Motor neuron (in vitro differentiated cells): ENCODE results near the gene BOC. TPM values are rescaled to one million over a fixed set of nuclear protein-coding genes. Genes with fewer than 3 reads are reported as not detected.
A peak's percentile ranks its signal among the peaks of the same experiment; 100 is the strongest.

ENCODE experiments used
- ATAC-seq, 8 experiments: fragments of 200-7000 bp; cut with Tn5 transposase; replicated peaks in 6 of 8; 2 replicates each; pipeline ENCODE4 v1.8.0; 2021; ENCODE audit warnings: mild to moderate bottlenecking in 8 of 8, moderate library complexity in 8 of 8
- H3K27ac ChIP-seq, 2 donors: fragments of 250-450 bp; sonication (Bioruptor Pico); 2 replicates each; pipeline ENCODE4 v1.9.0; 2021; ENCODE audit warnings: antibody characterized with exemption in 2 of 2, mild to moderate bottlenecking in 2 of 2, moderate library complexity in 1 of 2
- H3K4me1 ChIP-seq, 2 donors: fragments of 250-450 bp; sonication (Bioruptor Pico); replicated peaks in 1 of 2; 2 replicates each; pipeline ENCODE4 v1.6.1; 2021; ENCODE audit warnings: antibody characterized with exemption in 2 of 2, mild to moderate bottlenecking in 2 of 2, moderate library complexity in 1 of 2
- H3K4me3 ChIP-seq, 5 donors: fragments of 250-450 bp; sonication (Bioruptor Pico); 2 replicates each; pipeline ENCODE4 v1.9.0; 2021; ENCODE audit warnings: antibody characterized with exemption in 5 of 5, mild to moderate bottlenecking in 5 of 5, moderate library complexity in 4 of 5
- WGBS, 10 experiments: fragments of 450-650 bp; shearing (Covaris generic); methylation state at CpG; one replicate each; pipeline ENCODE4 v1.0.0; 2022; 5-methylcytosine and 5-hydroxymethylcytosine counted together
- in situ Hi-C, 9 experiments: fragments of 400-800 bp; cut with MboI; loops; one replicate each; pipeline ENCODE4 v1.15.0; 2021; ENCODE audit warnings: low sequenced_read_pairs in 9 of 9, low pct_unique_long_range_greater_than_20kb in 2 of 9; ENCODE audit not compliant: unreplicated experiment in 9 of 9
- total RNA-seq, 8 experiments: library from RNA; unstranded; fragments of 300-600 nt; gene quantifications; 2 replicates each; pipeline versions ENCODE4 v1.2.3 to v1.2.4, GENCODE V29; 2022

The BOC gene
- total RNA-seq, 8 experiments from 2014 or later: 3.5 to 36.1 (median 12.2) TPM

DNA sequence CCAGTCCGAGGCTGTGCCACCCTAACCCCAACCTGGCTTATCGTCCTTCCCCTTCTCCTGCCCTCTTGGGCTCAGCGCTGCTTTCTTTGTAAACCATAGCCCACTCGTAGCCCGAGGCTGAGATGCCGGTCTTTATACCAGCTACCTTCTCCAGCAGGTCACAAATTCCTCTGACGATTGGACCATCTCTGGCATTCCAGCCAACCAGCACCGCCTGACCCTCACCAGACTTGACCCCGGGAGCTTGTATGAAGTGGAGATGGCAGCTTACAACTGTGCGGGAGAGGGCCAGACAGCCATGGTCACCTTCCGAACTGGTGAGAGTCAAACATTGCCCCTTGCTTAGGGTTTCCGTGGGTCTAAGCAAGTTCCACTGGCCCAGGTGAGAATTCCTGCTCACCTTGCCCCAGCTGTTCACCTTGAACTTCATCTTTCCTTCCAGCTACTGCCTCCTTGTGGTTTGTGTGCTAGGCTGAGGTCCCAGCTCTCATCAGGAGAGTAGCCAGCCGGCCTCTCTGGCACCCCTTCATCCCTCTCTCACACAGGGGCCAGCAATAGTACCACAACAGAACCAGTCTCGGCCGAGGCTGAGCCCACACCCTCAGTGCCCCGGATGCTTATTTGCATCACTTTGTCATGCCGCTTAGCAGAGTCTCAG, 66.7 kb downstream of the BOC start:
- no peak for ATAC-seq
- Histone ChIP-seq H3K4me1 (peaks cover 20 to 28% of the 10 kb centered on the region in 2 donors), H3K4me3 (no peak overlapping the region), H3K27ac (no peak overlapping the region)
- 83 to 100% (median 95%) methylated on average over 1 to 10 of the region's 17 CpGs; no CpG with 5 or more reads in 1 of the 10 experiments for WGBS, 10 experiments
- in situ Hi-C loops: loop anchor here in 4 of 9 experiments (25.0 kb wide), 3 partner anchors 141 to 641 kb away; partner anchors contain the start of gene CCDC80 (in 1 of the 4)

DNA sequence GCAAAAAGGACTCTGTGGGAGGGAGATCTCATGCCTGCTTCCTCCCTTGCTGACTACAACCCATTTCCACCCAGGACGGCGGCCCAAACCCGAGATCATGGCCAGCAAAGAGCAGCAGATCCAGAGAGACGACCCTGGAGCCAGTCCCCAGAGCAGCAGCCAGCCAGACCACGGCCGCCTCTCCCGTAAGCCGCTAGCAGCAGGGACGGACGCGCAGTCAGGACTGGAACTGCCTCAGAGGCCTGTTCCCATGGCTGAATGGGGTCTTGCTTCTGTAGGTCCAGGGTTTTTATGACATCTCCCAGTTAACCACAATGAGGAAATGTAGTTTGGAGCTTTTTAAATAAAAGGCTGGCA, 67.2 kb downstream of the BOC start:
- in situ Hi-C loops: loop anchor here in 4 of 9 experiments (25.0 kb wide), 3 partner anchors 141 to 641 kb away; partner anchors contain the start of gene CCDC80 (in 1 of the 4)
- ATAC-seq: no peak
- no peak overlapping the region for H3K4me3 ChIP-seq
- H3K4me1 ChIP-seq: peaks cover 20 to 28% of the 10 kb centered on the region in 2 donors
- 88 to 100% (median 92%) methylated on average over 2 to 4 of the region's 11 CpGs; no CpG with 5 or more reads in 7 of the 10 experiments for WGBS, 10 experiments
- H3K27ac ChIP-seq: no peak overlapping the region

DNA sequence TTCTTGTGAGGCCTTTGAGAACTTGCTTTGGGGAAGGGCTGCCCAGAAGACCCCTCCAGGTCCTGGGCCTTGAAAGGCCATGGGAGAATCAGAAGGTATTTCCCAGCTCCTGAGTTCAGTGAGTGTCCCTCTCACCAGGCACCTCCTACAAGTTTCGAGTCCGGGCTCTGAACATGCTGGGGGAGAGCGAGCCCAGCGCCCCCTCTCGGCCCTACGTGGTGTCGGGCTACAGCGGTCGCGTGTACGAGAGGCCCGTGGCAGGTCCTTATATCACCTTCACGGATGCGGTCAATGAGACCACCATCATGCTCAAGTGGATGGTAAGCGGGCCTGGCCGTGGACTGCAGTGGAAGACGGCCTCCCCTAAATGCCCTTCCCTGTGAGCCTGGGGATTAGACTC, 68.3 kb downstream of the BOC start:
- Histone ChIP-seq H3K4me3 (no peak overlapping the region), H3K27ac (no peak overlapping the region), H3K4me1 (peaks cover 20 to 24% of the 10 kb centered on the region in 2 donors)
- 91 to 100% (median 96%) methylated on average over 2 to 8 of the region's 17 CpGs; no CpG with 5 or more reads in 6 of the 10 experiments for WGBS, 10 experiments
- no peak for ATAC-seq
- in situ Hi-C loops: loop anchor here in 8 of 9 experiments (10.0 to 25.0 kb wide), 4 partner anchors 142 to 642 kb away; partner anchors contain the start of gene CCDC80 (in 1 of the 8)

DNA sequence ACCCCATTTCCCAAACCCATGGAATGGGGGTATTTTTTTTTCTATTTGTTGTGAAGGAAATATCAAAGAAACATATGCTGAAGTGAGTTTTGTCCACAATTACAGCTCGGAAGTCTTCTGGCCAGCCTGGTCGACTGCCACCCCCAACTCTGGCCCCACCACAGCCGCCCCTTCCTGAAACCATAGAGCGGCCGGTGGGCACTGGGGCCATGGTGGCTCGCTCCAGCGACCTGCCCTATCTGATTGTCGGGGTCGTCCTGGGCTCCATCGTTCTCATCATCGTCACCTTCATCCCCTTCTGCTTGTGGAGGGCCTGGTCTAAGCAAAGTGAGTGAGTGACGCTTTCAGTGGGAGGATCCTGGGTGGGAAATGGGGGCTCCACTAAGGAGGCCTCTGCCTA, 71.9 kb downstream of the BOC start:
- WGBS, 10 experiments: 80 to 100% (median 95%) methylated on average over 1 to 8 of the region's 12 CpGs; no CpG with 5 or more reads in 5 of the 10 experiments
- Histone ChIP-seq H3K4me3 (no peak overlapping the region), H3K4me1 (peaks cover 0 to 2% of the 10 kb centered on the region in 2 donors), H3K27ac (no peak overlapping the region)
- in situ Hi-C loops: loop anchor here in 8 of 9 experiments (10.0 to 25.0 kb wide), 4 partner anchors 146 to 646 kb away; partner anchors contain the start of gene CCDC80 (in 1 of the 8)
- no peak for ATAC-seq

DNA sequence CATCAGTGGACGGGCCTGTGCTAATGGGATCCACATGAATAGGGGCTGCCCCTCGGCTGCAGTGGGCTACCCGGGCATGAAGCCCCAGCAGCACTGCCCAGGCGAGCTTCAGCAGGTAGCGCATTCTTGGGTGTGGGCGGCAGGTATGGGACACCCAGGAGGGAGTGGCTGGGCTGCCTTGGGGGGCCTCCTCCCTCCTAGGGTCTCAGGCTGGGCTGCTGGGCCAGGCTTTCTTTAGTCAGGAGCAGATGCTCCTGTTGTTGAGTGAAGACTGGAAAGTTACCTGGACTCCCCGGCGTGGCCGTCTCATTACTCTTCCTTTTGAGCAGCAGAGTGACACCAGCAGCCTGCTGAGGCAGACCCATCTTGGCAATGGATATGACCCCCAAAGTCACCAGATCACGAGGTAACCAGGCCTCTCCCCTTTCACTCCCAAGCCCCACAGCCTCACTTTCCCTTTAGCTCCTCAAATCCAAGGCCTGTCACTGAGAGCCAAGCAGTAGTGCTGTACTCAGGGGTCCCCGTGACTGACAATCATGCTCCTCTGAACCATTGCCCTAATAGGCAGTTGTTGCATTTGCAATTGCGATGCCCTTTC, 73.2 kb downstream of the BOC start:
- in situ Hi-C loops: loop anchor here in 8 of 9 experiments (10.0 to 25.0 kb wide), 4 partner anchors 147 to 647 kb away; partner anchors contain the start of gene CCDC80 (in 1 of the 8)
- no peak for ATAC-seq
- H3K4me1 ChIP-seq: peaks cover 0 to 2% of the 10 kb centered on the region in 2 donors
- 74 to 100% (median 93%) methylated on average over 1 to 8 of the region's 12 CpGs; no CpG with 5 or more reads in 7 of the 10 experiments for WGBS, 10 experiments
- no peak overlapping the region for H3K27ac ChIP-seq
- H3K4me3 ChIP-seq: no peak overlapping the region

DNA sequence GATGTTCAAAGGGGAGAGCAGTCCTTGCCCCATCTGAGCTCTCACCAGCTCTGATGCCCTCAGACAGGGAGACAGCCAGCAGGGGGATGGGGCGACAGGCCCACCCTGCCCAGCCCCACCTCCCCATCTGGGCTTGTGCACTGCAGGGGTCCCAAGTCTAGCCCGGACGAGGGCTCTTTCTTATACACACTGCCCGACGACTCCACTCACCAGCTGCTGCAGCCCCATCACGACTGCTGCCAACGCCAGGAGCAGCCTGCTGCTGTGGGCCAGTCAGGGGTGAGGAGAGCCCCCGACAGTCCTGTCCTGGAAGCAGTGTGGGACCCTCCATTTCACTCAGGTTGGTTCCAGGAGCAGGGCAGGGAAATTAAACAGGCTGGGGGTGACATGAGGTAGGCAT, 73.9 kb downstream of the BOC start:
- ATAC-seq: no peak

DNA sequence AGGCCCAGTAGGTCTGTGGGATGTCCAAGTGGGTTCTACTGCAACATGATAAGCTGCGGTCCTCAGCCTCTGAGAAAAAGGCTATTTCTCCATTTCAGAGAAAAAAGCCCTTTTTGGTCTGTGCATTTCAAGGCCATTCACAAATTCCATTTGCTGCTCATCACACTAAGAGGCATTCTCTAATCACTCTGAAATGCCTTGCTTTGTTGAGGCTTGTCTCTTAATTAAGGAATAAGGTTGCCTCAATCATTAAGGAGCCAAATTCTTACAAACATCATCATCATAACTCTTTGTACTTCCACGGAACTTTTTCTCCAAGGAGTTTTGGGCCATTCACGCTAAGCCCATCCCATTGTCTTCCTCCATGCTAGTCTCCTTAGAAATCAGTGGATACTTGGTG, 74.4 kb downstream of the BOC start:
- Histone ChIP-seq H3K27ac (no peak overlapping the region), H3K4me1 (peaks cover 0 to 2% of the 10 kb centered on the region in 2 donors), H3K4me3 (no peak overlapping the region)
- in situ Hi-C loops: loop anchor here in 8 of 9 experiments (10.0 to 25.0 kb wide), 4 partner anchors 148 to 648 kb away; partner anchors contain the start of gene CCDC80 (in 1 of the 8)
- 60 to 100% (median 91%) methylated on average over 1 to 3 of the region's 3 CpGs; no CpG with 5 or more reads in 2 of the 10 experiments for WGBS, 10 experiments
- no peak for ATAC-seq

More for the DNA sequence above, 73.9 kb downstream of the BOC start:
- in situ Hi-C loops: loop anchor here in 8 of 9 experiments (10.0 to 25.0 kb wide), 4 partner anchors 148 to 648 kb away; partner anchors contain the start of gene CCDC80 (in 1 of the 8)
- no CpG with 5 or more reads among the region's 8 CpGs for WGBS, 10 experiments
- H3K4me3 ChIP-seq: no peak overlapping the region
- H3K4me1 ChIP-seq: peaks cover 0 to 2% of the 10 kb centered on the region in 2 donors
- no peak overlapping the region for H3K27ac ChIP-seq

DNA sequence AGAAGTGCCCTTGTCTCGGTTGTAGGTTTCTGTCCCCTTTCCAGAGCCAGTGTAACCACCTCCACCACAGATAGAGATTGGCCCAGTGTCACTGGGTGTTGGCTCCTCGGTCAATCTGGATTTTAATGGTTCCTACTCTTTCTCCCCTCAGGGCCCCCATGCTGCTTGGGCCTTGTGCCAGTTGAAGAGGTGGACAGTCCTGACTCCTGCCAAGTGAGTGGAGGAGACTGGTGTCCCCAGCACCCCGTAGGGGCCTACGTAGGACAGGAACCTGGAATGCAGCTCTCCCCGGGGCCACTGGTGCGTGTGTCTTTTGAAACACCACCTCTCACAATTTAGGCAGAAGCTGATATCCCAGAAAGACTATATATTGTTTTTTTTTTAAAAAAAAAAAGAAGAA, 75.2 kb downstream of the BOC start:
- WGBS, 10 experiments: 82 to 100% (median 93%) methylated on average over 1 to 5 of the region's 6 CpGs; no CpG with 5 or more reads in 6 of the 10 experiments
- H3K27ac ChIP-seq: no peak overlapping the region
- ATAC-seq: no peak
- H3K4me3 ChIP-seq: no peak overlapping the region
- peaks cover 0 to 2% of the 10 kb centered on the region in 2 donors for H3K4me1 ChIP-seq
- in situ Hi-C loops: loop anchor here in 8 of 9 experiments (10.0 to 25.0 kb wide), 4 partner anchors 149 to 649 kb away; partner anchors contain the start of gene CCDC80 (in 1 of the 8)

DNA sequence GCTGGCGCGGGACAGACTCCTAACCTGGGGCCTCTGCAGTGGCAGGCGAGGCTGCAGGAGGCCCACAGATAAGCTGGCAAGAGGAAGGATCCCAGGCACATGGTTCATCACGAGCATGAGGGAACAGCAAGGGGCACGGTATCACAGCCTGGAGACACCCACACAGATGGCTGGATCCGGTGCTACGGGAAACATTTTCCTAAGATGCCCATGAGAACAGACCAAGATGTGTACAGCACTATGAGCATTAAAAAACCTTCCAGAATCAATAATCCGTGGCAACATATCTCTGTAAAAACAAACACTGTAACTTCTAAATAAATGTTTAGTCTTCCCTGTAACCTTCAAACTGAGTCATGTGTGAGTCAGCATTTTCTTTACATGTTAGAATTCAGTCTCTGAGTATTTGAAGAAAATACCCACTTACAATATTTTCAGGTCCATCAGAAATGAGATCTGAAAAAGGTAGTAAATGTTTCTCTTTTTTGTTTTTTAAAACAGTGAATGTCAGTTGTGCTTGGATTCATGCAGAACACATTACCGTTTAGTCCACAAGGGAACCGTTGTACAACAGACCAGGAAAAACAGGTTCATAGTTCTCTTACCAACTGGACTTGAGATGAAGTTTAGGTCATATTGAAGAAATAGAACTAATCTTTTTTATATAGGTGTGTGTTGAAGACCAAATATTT, 75.9 kb downstream of the BOC start:
- Histone ChIP-seq H3K27ac (no peak overlapping the region), H3K4me1 (peaks cover 0 to 2% of the 10 kb centered on the region in 2 donors), H3K4me3 (no peak overlapping the region)
- peak in 7 of 8 experiments; percentile 16 to 66 (median 23) for ATAC-seq
- 16 to 100% (median 42%) methylated on average over 1 to 8 of the region's 10 CpGs; no CpG with 5 or more reads in 1 of the 10 experiments for WGBS, 10 experiments
- in situ Hi-C loops: loop anchor here in 8 of 9 experiments (10.0 to 25.0 kb wide), 4 partner anchors 150 to 650 kb away; partner anchors contain the start of gene CCDC80 (in 1 of the 8)

DNA sequence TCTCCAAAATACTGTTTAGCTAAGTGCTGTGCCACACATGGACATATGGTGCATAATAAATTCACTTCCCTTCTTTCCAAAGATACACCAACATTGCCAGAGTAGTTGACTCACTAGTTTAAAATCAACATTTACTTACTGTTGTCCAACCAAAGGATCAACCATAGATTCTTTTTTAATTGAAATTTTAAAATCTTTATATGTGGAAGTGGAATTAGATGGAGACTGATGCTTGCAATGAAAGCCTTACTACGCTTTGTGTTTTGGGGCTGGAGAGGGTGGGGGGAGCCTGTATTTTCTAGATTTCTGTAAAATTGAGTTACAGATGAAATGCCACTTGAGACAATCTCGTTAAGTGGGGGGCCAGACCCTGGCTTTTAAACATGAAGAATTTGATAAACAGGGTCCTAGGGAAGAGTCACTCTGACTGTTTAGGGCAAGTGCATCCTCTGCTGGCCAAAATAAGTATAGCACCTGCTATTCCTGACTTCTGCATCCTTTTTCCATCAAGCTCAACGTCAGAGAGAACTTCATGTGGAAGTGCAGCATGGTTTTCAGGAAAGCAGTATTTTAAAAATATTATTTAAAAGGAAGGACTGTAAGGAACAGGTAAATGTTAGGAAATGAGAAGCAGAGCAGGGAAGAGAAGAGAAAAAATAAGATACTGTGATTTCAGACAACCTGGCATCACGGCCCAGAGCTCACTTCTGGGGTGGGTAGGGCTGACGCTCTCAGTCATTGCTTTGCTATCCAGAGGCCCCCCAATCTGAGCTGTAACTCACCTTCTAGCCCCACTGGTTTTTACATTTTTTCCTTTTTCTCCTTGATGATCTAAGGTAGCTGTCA, 76.7 kb downstream of the BOC start:
- peak; percentile 44 to 76 (median 60) for ATAC-seq
- WGBS, 10 experiments: 0 to 100% (median 57%) methylated on average over 1 to 5 of the region's 5 CpGs

DNA sequence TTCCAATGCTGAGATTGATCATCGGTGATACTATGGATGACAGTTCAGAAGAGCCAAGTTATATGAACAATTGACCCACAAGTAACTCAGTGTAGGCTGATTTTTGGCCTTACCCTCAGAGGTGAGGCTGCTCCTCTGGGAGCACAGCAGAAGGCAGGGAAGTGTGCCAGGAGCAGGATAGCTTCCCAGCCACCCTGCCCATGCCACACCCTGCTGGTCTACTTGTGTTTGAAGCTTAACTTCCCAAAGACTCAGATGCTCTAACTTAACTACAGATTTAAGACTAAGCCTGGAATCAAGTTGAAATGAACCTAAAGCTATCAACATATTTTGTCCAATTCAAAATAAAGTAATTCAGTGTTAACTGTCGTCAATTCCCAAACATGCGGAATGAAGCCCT, 77.5 kb downstream of the BOC start:
- WGBS, 10 experiments: 40 to 100% (median 94%) methylated on average over 2 to 3 of the region's 3 CpGs
- Histone ChIP-seq H3K4me3 (no peak overlapping the region), H3K4me1 (peaks cover 0 to 2% of the 10 kb centered on the region in 2 donors), H3K27ac (no peak overlapping the region)
- no peak for ATAC-seq
- in situ Hi-C loops: loop anchor here in 8 of 9 experiments (10.0 to 25.0 kb wide), 4 partner anchors 152 to 652 kb away; partner anchors contain the start of gene CCDC80 (in 1 of the 8)

More for the DNA sequence above, 76.7 kb downstream of the BOC start:
- peaks cover 0 to 2% of the 10 kb centered on the region in 2 donors for H3K4me1 ChIP-seq
- H3K4me3 ChIP-seq: no peak overlapping the region
- H3K27ac ChIP-seq: no peak overlapping the region
- in situ Hi-C loops: loop anchor here in 8 of 9 experiments (10.0 to 25.0 kb wide), 4 partner anchors 151 to 651 kb away; partner anchors contain the start of gene CCDC80 (in 1 of the 8)
